GM23248 (cell line): Measurements from ENCODE around the gene HIVEP3.

Experiments
- EZH2 ChIP-seq: fragments of 200-600 bp; sonication (generic); IDR thresholded peaks from 2 replicates; pipeline ENCODE4 v1.6.1; 2018; ENCODE audit warnings: antibody characterized with exemption, mild to moderate bottlenecking; ENCODE audit not compliant: insufficient read depth, poor library complexity, severe bottlenecking
- EZH2phosphoT487 ChIP-seq: fragments of 200-600 bp; sonication (generic); IDR thresholded peaks from 2 replicates; pipeline ENCODE4 v1.6.1; 2018; ENCODE audit warnings: antibody characterized with exemption, moderate library complexity, mild to moderate bottlenecking, low read depth; ENCODE audit not compliant: insufficient read depth

DNA sequence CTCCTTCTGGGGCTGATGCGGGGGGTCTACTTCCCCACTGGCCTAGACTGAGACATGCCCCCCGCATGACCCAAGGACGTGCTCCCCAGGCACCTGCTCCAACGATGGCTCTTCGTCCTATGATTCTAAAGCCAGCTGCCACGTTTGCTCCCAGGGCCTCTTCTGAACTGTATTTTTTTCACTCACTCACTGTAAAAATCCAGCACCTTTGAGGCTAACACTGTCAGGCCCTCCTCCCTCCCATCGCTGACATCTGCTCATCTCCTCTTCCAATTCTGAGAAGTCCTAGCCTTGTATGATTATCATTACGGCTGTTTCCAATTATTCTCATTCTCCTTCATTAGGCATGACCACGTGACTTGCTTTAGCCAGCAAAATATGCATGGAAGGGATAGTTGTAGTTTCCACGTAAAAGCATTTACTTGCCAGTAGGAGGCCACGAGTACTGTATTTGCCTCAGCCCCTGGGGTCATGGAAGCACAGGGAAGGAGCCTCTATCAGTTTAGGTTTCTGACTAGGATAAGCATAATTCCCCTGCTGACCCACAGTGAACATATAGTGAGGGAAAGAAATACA is 415.1 kb downstream of the HIVEP3 start:
- TF ChIP-seq EZH2, result no peak
- no peak for TF ChIP-seq EZH2phosphoT487
